HepG2 (cell line): ENCODE measurements around the gene THADA. TPM values are rescaled to one million over a fixed set of nuclear protein-coding genes. Genes with fewer than 3 reads are reported as not detected.
A peak's percentile ranks its signal among the peaks of the same experiment; 100 is the strongest.

ENCODE experiments used
- GTF3A ChIP-seq: sonication (generic); formaldehyde crosslinking; conservative IDR thresholded peaks from 2 replicates; pipeline ENCODE4 v1.4.0; 2020; ENCODE audit warnings: mild to moderate bottlenecking, missing genetic modification reagents
- KLF13 ChIP-seq: sonication (generic); formaldehyde crosslinking; IDR thresholded peaks from 2 replicates; pipeline ENCODE4 v1.4.0; 2020; ENCODE audit warnings: mild to moderate bottlenecking, missing genetic modification reagents
- MIER3 ChIP-seq: IDR thresholded peaks from 2 replicates; pipeline ENCODE4 v1.6.1; 2016; ENCODE audit warnings: missing compliant biosample characterization, borderline replicate concordance
- NFE2 ChIP-seq: sonication (generic); formaldehyde crosslinking; IDR thresholded peaks from 2 replicates; pipeline ENCODE4 v1.4.0; 2020; ENCODE audit warnings: missing genetic modification reagents
- RCOR2 ChIP-seq: IDR thresholded peaks from 2 replicates; pipeline ENCODE4 v1.6.1; 2016; ENCODE audit warnings: missing biosample characterization, missing genetic modification reagents
- RELA ChIP-seq: sonication (generic); formaldehyde crosslinking; IDR thresholded peaks from 2 replicates; pipeline ENCODE4 v1.4.0; 2020; ENCODE audit warnings: missing genetic modification reagents
- RFX3 ChIP-seq: IDR thresholded peaks from 2 replicates; pipeline ENCODE4 v1.6.1; 2016; ENCODE audit warnings: missing biosample characterization, missing genetic modification reagents
- SIX1 ChIP-seq: sonication (generic); formaldehyde crosslinking; IDR thresholded peaks from 2 replicates; pipeline ENCODE4 v1.4.0; 2020; ENCODE audit warnings: missing genetic modification reagents, borderline replicate concordance
- SNRNP70 ChIP-seq: fragments of 200-400 bp; formaldehyde crosslinking; IDR thresholded peaks from 2 replicates; pipeline ENCODE4 v1.6.1; 2017; ENCODE audit warnings: mild to moderate bottlenecking, low read depth, low read length, moderate library complexity
- SOX6 ChIP-seq, 2 experiments: fragments of 450-650 bp in 1 of 2; sonication (generic) in 1 of 2; formaldehyde crosslinking in 1 of 2; IDR thresholded peaks; 2 replicates each; pipeline versions ENCODE4 v1.4.0 to v1.6.1; 2017 to 2020; ENCODE audit warnings: antibody characterized with exemption in 1 of 2, mild to moderate bottlenecking in 1 of 2, missing genetic modification reagents in 1 of 2
- XRCC5 ChIP-seq: fragments of 200-400 bp; formaldehyde crosslinking; optimal IDR thresholded peaks from 2 replicates; pipeline ENCODE3; 2017; ENCODE audit warnings: mild to moderate bottlenecking, low read length
- ZFP1 ChIP-seq: IDR thresholded peaks from 2 replicates; pipeline ENCODE4 v1.6.1; 2016
- ZMYM4 ChIP-seq: sonication (generic); formaldehyde crosslinking; IDR thresholded peaks from 2 replicates; pipeline ENCODE4 v1.8.1; 2023; ENCODE audit warnings: mild to moderate bottlenecking, missing genetic modification reagents
- ZNF3 ChIP-seq: IDR thresholded peaks from 2 replicates; pipeline ENCODE4 v1.7.0; 2017; ENCODE audit warnings: inconsistent platforms
- ZNF329 ChIP-seq: sonication (generic); formaldehyde crosslinking; IDR thresholded peaks from 2 replicates; pipeline ENCODE4 v1.9.0; 2021; ENCODE audit warnings: low read depth, mild to moderate bottlenecking, missing genetic modification reagents
- ZNF382 ChIP-seq: sonication (generic); formaldehyde crosslinking; IDR thresholded peaks from 2 replicates; pipeline ENCODE4 v1.5.0; 2020; ENCODE audit warnings: missing genetic modification reagents, mild to moderate bottlenecking, borderline replicate concordance
- ZNF878 ChIP-seq: sonication (generic); formaldehyde crosslinking; IDR thresholded peaks from 2 replicates; pipeline ENCODE4 v1.8.1; 2023; ENCODE audit warnings: mild to moderate bottlenecking, missing genetic modification reagents, moderate library complexity
- ZNF879 ChIP-seq: sonication (generic); formaldehyde crosslinking; IDR thresholded peaks from 2 replicates; pipeline ENCODE4 v1.8.1; 2023; ENCODE audit warnings: missing genetic modification reagents
- ZSCAN20 ChIP-seq: sonication (generic); formaldehyde crosslinking; IDR thresholded peaks from 2 replicates; pipeline ENCODE4 v1.4.0; 2020; ENCODE audit warnings: missing genetic modification reagents, mild to moderate bottlenecking, borderline replicate concordance
- polyA plus RNA-seq, 8 experiments: library from polyadenylated mRNA; depleted of rRNA in 3 of 8; stranded (reverse) in 7 of 8; unstranded in 1 of 8; fragments of >200 nt; fragmentation: Illumina TruSeq in 4 of 8; extraction: Trizol in 4 of 8; gene quantifications; 2 replicates each; pipeline versions ENCODE4 v1.2.1 to v1.2.3, GENCODE V29; 2011 to 2016; ENCODE audit warnings: low read depth in 4 of 8, missing spikeins in 1 of 8, mixed read lengths in 1 of 8; ENCODE audit not compliant: insufficient read depth in 1 of 8
- total RNA-seq, 5 experiments: library from RNA; depleted of rRNA; stranded (reverse); fragments of >200 nt; fragmentation: Illumina TruSeq; extraction: Trizol; gene quantifications; 2 replicates each; pipeline ENCODE4 v1.2.3, GENCODE V29; 2016; ENCODE audit warnings: low read depth in 1 of 5
- TF ChIP-seq, protein P1 (sequence below): sonication (generic); formaldehyde crosslinking; IDR thresholded peaks from 2 replicates; pipeline ENCODE4 v1.5.0; 2020; ENCODE audit warnings: missing genetic modification reagents
- TF ChIP-seq, protein P2 (sequence below): sonication (generic); formaldehyde crosslinking; conservative IDR thresholded peaks from 2 replicates; pipeline ENCODE4 v1.4.0; 2020; ENCODE audit warnings: missing genetic modification reagents
- TF ChIP-seq, protein P3 (sequence below): sonication (generic); formaldehyde crosslinking; IDR thresholded peaks from 2 replicates; pipeline ENCODE4 v1.4.0; 2020; ENCODE audit warnings: missing genetic modification reagents

THADA gene
- total and polyA plus RNA-seq, 2 of the 13 experiments (the other 11 are each of a cell fraction or from before 2014, with no cell fraction given) = 12.7 to 21.7 TPM

DNA sequence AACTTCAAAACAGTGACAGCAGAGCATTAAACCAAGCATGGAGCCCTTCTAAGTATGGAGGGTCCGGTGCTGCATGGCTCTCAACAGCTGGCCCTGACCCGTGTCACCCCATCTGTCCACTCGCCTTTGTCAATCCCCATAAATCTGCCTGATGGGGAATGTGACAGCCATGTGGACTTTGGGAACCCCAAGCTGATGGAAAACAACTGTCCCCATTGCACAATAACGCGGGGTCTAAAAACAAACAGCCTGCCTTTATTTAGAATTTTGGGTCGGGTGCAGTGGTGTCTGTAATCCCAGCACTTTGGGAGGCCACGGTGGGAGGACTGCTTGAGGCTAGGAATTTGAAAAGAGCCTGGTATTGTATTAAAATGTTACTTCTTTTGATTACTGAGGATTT lies 17.1 kb upstream of the THADA start (continued):
- TF ChIP-seq ZNF878 (CRISPR knock-in tag) (no peak), NFE2 (no peak), XRCC5 (no peak), SNRNP70 (no peak), KLF13 (CRISPR knock-in tag) (no peak), RELA (no peak), SOX6 (IDR thresholded peaks at IDR 0.05) (no peak), SOX6 (CRISPR knock-in tag; IDR thresholded peaks at IDR 0.05) (peak; percentile 75), ZFP1 (CRISPR knock-in tag) (no peak), RFX3 (CRISPR knock-in tag) (no peak), ZNF3 (no peak), ZSCAN20 (CRISPR knock-in tag) (no peak), GTF3A (CRISPR knock-in tag) (no peak), ZNF879 (CRISPR knock-in tag) (no peak), RCOR2 (no peak; the same call in 1 of the 2 replicates), ZMYM4 (CRISPR knock-in tag) (peak; percentile 72), ZNF382 (CRISPR knock-in tag) (no peak), SIX1 (CRISPR knock-in tag) (no peak), MIER3 (CRISPR knock-in tag) (no peak), ZNF329 (no peak)
- TF ChIP-seq, protein P1, sequence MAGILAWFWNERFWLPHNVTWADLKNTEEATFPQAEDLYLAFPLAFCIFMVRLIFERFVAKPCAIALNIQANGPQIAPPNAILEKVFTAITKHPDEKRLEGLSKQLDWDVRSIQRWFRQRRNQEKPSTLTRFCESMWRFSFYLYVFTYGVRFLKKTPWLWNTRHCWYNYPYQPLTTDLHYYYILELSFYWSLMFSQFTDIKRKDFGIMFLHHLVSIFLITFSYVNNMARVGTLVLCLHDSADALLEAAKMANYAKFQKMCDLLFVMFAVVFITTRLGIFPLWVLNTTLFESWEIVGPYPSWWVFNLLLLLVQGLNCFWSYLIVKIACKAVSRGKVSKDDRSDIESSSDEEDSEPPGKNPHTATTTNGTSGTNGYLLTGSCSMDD = no peak
- TF ChIP-seq, protein P2, sequence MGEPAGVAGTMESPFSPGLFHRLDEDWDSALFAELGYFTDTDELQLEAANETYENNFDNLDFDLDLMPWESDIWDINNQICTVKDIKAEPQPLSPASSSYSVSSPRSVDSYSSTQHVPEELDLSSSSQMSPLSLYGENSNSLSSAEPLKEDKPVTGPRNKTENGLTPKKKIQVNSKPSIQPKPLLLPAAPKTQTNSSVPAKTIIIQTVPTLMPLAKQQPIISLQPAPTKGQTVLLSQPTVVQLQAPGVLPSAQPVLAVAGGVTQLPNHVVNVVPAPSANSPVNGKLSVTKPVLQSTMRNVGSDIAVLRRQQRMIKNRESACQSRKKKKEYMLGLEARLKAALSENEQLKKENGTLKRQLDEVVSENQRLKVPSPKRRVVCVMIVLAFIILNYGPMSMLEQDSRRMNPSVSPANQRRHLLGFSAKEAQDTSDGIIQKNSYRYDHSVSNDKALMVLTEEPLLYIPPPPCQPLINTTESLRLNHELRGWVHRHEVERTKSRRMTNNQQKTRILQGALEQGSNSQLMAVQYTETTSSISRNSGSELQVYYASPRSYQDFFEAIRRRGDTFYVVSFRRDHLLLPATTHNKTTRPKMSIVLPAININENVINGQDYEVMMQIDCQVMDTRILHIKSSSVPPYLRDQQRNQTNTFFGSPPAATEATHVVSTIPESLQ = no peak
- TF ChIP-seq, protein P3, sequence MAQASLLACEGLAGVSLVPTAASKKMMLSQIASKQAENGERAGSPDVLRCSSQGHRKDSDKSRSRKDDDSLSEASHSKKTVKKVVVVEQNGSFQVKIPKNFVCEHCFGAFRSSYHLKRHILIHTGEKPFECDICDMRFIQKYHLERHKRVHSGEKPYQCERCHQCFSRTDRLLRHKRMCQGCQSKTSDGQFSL = no peak
- TF ChIP-seq, all 625 proteins: peak for 52
